Measurements from ENCODE around the gene LYPD6.

DNA sequence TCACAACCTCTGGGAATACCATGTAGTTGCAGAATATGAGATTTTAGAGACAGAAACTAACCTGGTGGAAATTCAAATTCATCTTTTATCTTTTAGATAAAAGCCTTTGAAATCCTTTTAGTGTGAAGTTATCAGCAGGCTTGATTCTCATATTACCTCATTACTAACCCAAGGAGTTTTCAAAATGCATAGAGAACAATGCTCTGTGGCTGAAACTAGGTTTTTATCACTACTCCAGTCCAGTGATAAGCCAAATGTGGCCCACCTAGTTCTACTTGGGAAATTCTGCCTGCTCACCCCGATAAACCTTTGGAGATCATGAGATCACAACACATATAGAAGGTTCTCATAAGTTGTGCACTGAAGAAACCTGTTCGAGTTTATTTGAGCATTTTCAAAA lies 135.5 kb downstream of the LYPD6 start:
- TF ChIP-seq, protein P1, sequence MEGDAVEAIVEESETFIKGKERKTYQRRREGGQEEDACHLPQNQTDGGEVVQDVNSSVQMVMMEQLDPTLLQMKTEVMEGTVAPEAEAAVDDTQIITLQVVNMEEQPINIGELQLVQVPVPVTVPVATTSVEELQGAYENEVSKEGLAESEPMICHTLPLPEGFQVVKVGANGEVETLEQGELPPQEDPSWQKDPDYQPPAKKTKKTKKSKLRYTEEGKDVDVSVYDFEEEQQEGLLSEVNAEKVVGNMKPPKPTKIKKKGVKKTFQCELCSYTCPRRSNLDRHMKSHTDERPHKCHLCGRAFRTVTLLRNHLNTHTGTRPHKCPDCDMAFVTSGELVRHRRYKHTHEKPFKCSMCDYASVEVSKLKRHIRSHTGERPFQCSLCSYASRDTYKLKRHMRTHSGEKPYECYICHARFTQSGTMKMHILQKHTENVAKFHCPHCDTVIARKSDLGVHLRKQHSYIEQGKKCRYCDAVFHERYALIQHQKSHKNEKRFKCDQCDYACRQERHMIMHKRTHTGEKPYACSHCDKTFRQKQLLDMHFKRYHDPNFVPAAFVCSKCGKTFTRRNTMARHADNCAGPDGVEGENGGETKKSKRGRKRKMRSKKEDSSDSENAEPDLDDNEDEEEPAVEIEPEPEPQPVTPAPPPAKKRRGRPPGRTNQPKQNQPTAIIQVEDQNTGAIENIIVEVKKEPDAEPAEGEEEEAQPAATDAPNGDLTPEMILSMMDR (IDR thresholded peaks at IDR 0.05) = no peak
- no peak for TF ChIP-seq ZFX (IDR thresholded peaks at IDR 0.05; ENCODE audit: borderline replicate concordance)
